ENCODE results near the gene EID3. TPM values are rescaled to one million over a fixed set of nuclear protein-coding genes. Genes with fewer than 3 reads are reported as not detected.

The EID3 gene
- total and polyA plus RNA-seq, 4 donors, result 0.17 to 6.4 (median 1.2) TPM

- no peak overlapping the region for H3K9ac ChIP-seq (ENCODE audit: low read depth in 1 of 2, low read length in 2 of 2)
- H3K4me1 ChIP-seq (ENCODE audit: control insufficient read depth in 4 of 4, insufficient read depth in 4 of 4, low read length in 3 of 4), result peaks cover 0 to 16% (median 2%) of the 10 kb centered on the region in 4 donors
- no peaks in the 10 kb centered on the region for H3K9me3 ChIP-seq (ENCODE audit: control insufficient read depth in 4 of 4, low read length in 3 of 4)
- no peaks in the 10 kb centered on the region for H3K27me3 ChIP-seq (ENCODE audit: control insufficient read depth in 4 of 4, insufficient read depth in 4 of 4, low read length in 3 of 4)
- H3K36me3 ChIP-seq (ENCODE audit: control insufficient read depth in 4 of 4, insufficient read depth in 3 of 4, low read depth in 1 of 4, low read length in 3 of 4), result peaks cover 5 to 21% (median 9%) of the 10 kb centered on the region in 4 donors
- no peak for DNase-seq (ENCODE audit: low spot score)
- WGBS, result 75% methylated on average over 4 of the region's 4 CpGs
- no peak overlapping the region for H3K4me3 ChIP-seq (ENCODE audit: low read depth in 1 of 3, low read length in 3 of 3)
- no peak for TF ChIP-seq ZBTB33 (IDR thresholded peaks at IDR 0.05)
- TF ChIP-seq, protein P1, sequence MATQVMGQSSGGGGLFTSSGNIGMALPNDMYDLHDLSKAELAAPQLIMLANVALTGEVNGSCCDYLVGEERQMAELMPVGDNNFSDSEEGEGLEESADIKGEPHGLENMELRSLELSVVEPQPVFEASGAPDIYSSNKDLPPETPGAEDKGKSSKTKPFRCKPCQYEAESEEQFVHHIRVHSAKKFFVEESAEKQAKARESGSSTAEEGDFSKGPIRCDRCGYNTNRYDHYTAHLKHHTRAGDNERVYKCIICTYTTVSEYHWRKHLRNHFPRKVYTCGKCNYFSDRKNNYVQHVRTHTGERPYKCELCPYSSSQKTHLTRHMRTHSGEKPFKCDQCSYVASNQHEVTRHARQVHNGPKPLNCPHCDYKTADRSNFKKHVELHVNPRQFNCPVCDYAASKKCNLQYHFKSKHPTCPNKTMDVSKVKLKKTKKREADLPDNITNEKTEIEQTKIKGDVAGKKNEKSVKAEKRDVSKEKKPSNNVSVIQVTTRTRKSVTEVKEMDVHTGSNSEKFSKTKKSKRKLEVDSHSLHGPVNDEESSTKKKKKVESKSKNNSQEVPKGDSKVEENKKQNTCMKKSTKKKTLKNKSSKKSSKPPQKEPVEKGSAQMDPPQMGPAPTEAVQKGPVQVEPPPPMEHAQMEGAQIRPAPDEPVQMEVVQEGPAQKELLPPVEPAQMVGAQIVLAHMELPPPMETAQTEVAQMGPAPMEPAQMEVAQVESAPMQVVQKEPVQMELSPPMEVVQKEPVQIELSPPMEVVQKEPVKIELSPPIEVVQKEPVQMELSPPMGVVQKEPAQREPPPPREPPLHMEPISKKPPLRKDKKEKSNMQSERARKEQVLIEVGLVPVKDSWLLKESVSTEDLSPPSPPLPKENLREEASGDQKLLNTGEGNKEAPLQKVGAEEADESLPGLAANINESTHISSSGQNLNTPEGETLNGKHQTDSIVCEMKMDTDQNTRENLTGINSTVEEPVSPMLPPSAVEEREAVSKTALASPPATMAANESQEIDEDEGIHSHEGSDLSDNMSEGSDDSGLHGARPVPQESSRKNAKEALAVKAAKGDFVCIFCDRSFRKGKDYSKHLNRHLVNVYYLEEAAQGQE (IDR thresholded peaks at IDR 0.05), result no peak
- no peak for TF ChIP-seq ATF3 (IDR thresholded peaks at IDR 0.05)
- TF ChIP-seq CTCF (IDR thresholded peaks at IDR 0.05; ENCODE audit: low read depth, low read length, missing input control), result no peak
- no peak for TF ChIP-seq RXRA (IDR thresholded peaks at IDR 0.05)
- no peak for TF ChIP-seq GABPA (IDR thresholded peaks at IDR 0.05 in 1 of 2, conservative IDR thresholded peaks at IDR 0.05 in 1 of 2)
- TF ChIP-seq RAD21 (IDR thresholded peaks at IDR 0.05), result no peak
- TF ChIP-seq HNF4G (IDR thresholded peaks at IDR 0.05), result no peak
- no peak for TF ChIP-seq YY1 (IDR thresholded peaks at IDR 0.05)
- TF ChIP-seq FOXA1 (IDR thresholded peaks at IDR 0.05), result no peak
- TF ChIP-seq JUND (IDR thresholded peaks at IDR 0.05), result no peak
- H3K27ac ChIP-seq (ENCODE audit: low read depth in 1 of 2, low read length in 2 of 2), result no peak overlapping the region
Observed at GRCh38 chr12:104296718-104297117, 6.8 kb upstream of the EID3 start.

- Histone ChIP-seq H3K9me3 (ENCODE audit: control insufficient read depth in 4 of 4, low read length in 3 of 4) (no peaks in the 10 kb centered on the region), H3K27ac (ENCODE audit: low read depth in 1 of 2, low read length in 2 of 2) (no peak overlapping the region), H3K4me3 (ENCODE audit: low read depth in 1 of 3, low read length in 3 of 3) (no peak overlapping the region), H3K4me1 (ENCODE audit: control insufficient read depth in 4 of 4, insufficient read depth in 4 of 4, low read length in 3 of 4) (peaks cover 0 to 16% (median 4%) of the 10 kb centered on the region in 4 donors), H3K9ac (ENCODE audit: low read depth in 1 of 2, low read length in 2 of 2) (no peak overlapping the region), H3K27me3 (ENCODE audit: control insufficient read depth in 4 of 4, insufficient read depth in 4 of 4, low read length in 3 of 4) (no peaks in the 10 kb centered on the region), H3K36me3 (ENCODE audit: control insufficient read depth in 4 of 4, insufficient read depth in 3 of 4, low read depth in 1 of 4, low read length in 3 of 4) (peaks cover 2 to 17% (median 5%) of the 10 kb centered on the region in 4 donors)
- WGBS, result 94% methylated on average over 10 of the region's 10 CpGs
- no peak for DNase-seq (ENCODE audit: low spot score)
- TF ChIP-seq ZBTB33 (IDR thresholded peaks at IDR 0.05), result no peak
- TF ChIP-seq TAF1 (conservative IDR thresholded peaks at IDR 0.05), result no peak
- TF ChIP-seq EGR1 (IDR thresholded peaks at IDR 0.05; ENCODE audit: low read depth in 2 of 2), result no peak
- no peak for TF ChIP-seq SP1 (IDR thresholded peaks at IDR 0.05)
- TF ChIP-seq NR2F2 (IDR thresholded peaks at IDR 0.05), result no peak
- no peak for TF ChIP-seq FOXA2 (IDR thresholded peaks at IDR 0.05)
- no peak for TF ChIP-seq HNF4A (conservative IDR thresholded peaks at IDR 0.05)
- TF ChIP-seq HNF4G (IDR thresholded peaks at IDR 0.05), result no peak
- no peak for TF ChIP-seq MAX (IDR thresholded peaks at IDR 0.05)
- TF ChIP-seq JUND (IDR thresholded peaks at IDR 0.05), result no peak
- TF ChIP-seq RXRA (IDR thresholded peaks at IDR 0.05), result no peak
- TF ChIP-seq, protein P1 (IDR thresholded peaks at IDR 0.05), result no peak
Observed at GRCh38 chr12:104297477-104298113, 5.9 kb upstream of the EID3 start.

Measured in liver (tissue), 9 donors.